Activated CD8-positive, alpha-beta memory T cell treated with anti-CD3 and anti-CD28 coated beads, Interleukin-2, amount 50 U/mL, for 24 hours (primary cell): ENCODE data around the gene SEMA4D.

ENCODE experiments used
- DNase-seq: peaks from one replicate; pipeline ENCODE4 v3.0.0-alpha.2; 2020; ENCODE audit errors: extremely low read depth

The SEMA4D gene

GRCh38 chr9:89529243-89530035, 31.5 kb upstream of the SEMA4D start:
- DNase-seq, result no peak

- DNase-seq, result no peak
Measured at GRCh38 chr9:89528540-89528939, 30.6 kb upstream of the SEMA4D start.

GRCh38 chr9:89528131-89528530, 30.2 kb upstream of the SEMA4D start:
- no peak for DNase-seq

DNA sequence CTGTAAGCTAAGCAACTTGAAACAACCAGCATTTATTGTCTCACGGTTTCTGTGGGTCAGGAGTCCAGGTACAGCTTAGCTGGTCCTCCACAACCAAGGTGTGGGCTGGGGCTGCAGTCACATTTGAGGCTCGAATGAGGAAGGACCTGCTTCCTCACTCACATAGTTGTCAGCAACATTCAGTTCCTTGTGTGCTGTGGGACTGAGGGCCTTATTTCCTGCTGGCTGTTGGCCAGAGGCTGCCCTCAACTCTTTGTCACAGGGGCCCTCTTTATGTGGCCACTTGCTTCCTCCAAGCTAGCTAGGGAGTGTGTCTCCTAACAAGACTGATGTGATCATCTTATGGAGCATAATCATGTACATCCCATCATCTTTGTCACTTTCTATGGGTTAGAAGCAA, 29.2 kb upstream of the SEMA4D start:
- DNase-seq, result no peak

GRCh38 chr9:89526667-89527066, 28.8 kb upstream of the SEMA4D start:
- DNase-seq, result no peak

DNA sequence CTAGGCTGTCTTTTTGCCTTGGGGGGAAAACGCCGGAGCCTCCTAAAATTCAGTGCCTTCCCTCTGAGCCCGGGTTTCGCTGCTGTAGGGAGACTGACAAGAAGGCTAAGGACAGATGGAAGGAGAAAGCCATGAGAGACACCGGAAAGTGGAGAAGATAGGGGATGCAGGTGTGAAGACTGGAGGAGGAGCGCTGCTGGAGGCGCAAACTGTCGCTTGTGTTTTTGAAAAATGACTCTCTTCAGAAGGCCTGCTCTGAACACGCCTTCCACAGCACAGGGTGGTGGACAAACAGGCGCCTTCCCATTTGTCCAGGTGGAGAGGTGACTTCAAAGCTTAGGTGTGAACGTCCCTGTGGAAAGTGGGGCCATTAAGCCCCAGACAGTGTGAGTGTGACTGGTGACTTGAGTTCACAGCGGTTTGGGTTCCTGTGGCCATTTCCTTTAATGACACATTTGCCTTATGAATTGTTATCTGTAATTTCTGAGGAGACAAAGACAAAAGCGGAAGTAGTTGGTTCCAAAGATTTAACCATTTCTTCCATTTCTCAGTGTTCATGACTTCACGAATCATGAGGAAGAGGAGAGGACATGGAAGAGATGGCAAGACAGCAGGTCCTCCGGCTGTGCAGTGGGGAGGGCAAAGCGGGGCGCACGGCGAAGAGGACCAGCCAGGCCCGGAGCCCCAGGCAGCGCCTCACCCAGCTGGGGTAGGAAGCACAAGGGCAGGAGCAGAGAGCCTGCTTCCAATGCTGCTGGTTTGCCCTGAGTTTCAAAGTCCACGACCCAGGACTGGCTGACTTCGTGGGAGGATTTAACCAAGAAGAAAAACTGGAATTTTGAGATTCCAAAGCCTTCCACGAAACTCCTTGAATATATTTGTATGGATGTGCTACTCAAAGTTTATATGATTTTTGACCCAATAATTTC, 27.8 kb upstream of the SEMA4D start:
- DNase-seq, result no peak

DNA sequence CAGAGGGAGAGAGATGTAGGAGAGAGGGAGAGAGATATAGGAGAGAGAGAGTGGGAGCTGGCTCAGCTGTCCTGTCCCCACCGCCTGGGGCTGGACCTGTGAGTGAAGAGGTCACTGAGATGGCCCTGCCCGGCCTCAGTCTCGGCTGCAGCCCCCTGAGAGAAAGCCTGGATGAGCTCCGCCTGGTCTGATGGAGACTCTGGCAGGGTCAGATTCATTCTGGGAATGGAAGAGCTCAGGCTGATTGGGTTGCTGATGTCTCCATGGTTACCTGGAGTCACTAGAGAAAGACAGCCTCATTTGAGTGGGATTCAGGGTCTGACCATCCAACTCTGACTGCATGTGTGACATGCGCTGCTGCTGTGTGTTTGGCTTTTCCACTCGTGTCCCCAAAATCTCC, 27.1 kb upstream of the SEMA4D start:
- no peak for DNase-seq

- no peak for DNase-seq
Measured at GRCh38 chr9:89523948-89524347, 26.0 kb upstream of the SEMA4D start.

- DNase-seq, result no peak
Measured at GRCh38 chr9:89522959-89523285, 25.0 kb upstream of the SEMA4D start.

DNA sequence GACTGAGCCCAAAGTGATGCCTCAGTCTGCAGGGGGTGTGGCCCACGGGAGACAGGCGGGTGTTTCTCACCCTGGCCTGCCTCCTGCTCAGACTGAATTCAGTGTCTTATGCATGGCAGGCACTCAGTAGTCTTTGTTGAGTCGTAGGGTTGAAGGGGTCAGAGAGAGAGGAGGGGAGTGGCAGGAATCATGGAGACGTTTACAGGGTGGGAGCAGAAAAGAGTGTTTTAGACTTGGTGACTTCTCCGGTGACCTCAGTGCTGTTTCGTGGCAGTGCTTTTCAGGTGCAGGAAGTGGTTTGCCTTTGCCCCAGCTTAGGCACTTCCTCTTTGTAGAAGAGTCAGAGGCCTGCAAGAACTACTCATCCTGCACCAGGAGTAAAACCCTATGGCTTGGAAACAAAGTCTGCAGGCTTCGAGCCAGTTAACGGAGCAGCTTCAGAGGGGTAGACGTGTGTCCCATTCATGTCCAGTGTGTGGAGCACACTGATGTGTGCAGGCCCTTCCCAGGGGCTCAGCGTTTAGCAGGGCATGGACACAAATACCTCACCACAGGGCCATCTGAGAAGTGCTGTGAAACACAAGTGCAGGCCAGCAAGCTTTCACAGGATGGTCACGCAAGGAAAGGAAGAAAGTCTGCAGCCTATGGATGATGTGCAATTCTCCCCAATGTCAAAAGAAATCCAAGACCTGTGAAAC, 24.5 kb upstream of the SEMA4D start:
- no peak for DNase-seq

- no peak for DNase-seq
Measured at GRCh38 chr9:89519366-89519805, 21.5 kb upstream of the SEMA4D start.

GRCh38 chr9:89518466-89519365, 20.8 kb upstream of the SEMA4D start:
- DNase-seq, result no peak

- DNase-seq, result no peak
Measured at GRCh38 chr9:89515416-89515815, 17.5 kb upstream of the SEMA4D start.

DNA sequence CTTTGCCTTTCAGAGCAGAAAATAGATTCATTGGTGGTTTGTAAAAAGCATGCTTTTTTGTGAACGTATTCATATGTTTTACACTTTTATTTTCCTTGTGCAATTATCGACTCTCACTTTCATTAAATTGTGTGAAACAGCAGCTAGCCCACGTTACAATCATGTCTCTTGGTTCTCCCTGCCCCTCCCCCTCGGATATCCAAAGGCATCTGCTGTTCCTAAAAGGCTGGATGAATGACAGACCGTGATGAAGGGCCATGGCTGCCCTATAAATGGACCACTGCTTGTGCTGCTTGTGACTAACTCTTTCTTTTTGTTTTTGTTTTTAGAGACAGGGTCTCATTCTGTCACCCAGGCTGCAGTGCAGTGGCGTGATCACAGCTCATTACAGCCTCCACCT, 17.0 kb upstream of the SEMA4D start:
- DNase-seq, result no peak

GRCh38 chr9:89514337-89514736, 16.4 kb upstream of the SEMA4D start:
- no peak for DNase-seq

GRCh38 chr9:89513837-89514236, 15.9 kb upstream of the SEMA4D start:
- DNase-seq, result no peak

DNA sequence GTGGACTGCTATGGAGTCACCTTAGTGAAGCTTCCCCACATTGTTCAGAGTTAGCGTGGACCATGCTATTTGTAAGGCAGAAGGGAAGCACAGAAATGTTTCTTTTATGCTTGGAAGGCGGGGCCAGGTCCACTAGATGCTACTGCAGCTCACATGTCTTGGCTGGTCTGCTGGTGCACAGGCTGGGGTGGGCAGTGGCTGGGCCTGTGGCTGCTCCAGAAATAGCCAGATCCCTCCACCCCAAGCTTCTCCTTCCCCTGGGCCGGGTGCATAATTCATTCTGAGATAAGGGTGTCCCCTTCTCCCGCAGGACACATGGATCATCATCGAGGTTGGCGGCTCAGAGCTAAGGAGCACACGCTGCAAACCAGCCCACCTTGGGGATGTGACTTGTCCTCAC, 14.5 kb upstream of the SEMA4D start:
- DNase-seq, result no peak

GRCh38 chr9:89508951-89509615, 11.2 kb upstream of the SEMA4D start:
- no peak for DNase-seq

DNA sequence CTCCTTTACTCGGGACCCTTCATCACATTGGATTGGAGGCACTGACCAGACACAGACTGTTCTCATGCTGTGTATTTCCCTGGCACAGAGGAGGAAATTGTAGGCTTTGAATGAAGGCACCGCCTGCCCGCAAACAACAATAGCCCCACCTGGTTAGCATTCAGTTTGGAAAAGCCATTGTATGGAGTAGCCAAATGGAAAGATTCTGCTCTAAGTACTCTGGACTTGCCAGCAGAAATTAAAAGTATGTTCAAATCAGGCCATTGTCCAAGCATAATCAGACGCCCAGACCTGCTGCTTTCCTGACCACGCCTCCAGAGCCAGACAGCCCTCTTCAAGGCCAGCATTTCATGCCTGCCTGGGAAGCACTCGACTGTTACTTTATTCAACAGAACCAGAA, 8.0 kb upstream of the SEMA4D start:
- no peak for DNase-seq

- DNase-seq, result no peak
Measured at GRCh38 chr9:89505048-89505447, 7.1 kb upstream of the SEMA4D start.

DNA sequence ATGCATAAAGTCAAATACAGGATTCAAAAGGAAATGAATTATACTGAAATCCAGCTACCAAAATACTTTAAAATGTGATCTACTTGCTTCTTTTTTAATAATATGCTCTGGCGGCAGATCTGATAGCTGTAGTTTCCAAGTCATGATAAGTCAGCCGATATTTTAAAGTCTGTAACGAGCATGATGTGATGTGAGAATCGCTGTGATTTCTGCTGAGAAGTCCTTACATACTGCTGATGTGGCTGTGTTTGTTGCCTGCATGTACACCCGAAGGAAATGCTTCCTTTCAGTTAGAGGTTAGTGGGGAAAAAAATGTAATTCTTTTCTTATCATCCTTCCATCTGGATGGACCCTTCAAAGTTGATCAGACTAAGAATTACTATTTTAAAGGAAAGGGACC, 4.8 kb upstream of the SEMA4D start:
- DNase-seq, result no peak
